Sigmoid colon (tissue), 3 donors: Measurements from ENCODE around the gene CPNE1.

Source experiments
- POLR2A ChIP-seq, 2 donors: fragments of 450-650 bp; IDR thresholded peaks; one replicate each; pipeline ENCODE4 v1.6.1; 2016; ENCODE audit warnings: antibody characterized with exemption in 2 of 2, mild to moderate bottlenecking in 2 of 2, moderate library complexity in 2 of 2
- TF ChIP-seq, protein P1 (sequence below), 4 experiments: fragments of 450-650 bp in 3 of 4; fragments of 200-600 bp in 1 of 4; IDR thresholded peaks; one replicate each; pipeline ENCODE4 v1.5.1; 2016 to 2019; ENCODE audit warnings: antibody characterized with exemption in 4 of 4, mild to moderate bottlenecking in 3 of 4, moderate library complexity in 2 of 4

DNA sequence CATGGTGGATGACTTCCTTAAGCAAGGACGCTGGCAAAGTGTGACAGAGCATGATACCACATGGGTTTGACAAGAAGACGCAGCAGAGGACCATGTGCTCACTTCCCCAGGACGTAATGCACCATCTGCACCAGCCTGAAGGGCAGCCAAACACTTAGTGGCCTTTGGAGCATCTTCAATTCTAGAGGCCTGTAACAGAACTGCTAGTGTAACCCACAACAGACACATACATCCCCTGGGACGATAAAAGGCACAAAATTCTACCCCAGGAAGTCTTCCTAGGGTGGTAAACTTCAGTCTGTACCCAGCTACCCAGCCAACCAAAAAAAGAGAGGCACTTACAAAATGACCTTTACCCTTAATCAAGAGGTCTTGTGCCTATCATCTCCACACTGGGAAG is 9.2 kb upstream of the CPNE1 start:
- TF ChIP-seq, protein P1, sequence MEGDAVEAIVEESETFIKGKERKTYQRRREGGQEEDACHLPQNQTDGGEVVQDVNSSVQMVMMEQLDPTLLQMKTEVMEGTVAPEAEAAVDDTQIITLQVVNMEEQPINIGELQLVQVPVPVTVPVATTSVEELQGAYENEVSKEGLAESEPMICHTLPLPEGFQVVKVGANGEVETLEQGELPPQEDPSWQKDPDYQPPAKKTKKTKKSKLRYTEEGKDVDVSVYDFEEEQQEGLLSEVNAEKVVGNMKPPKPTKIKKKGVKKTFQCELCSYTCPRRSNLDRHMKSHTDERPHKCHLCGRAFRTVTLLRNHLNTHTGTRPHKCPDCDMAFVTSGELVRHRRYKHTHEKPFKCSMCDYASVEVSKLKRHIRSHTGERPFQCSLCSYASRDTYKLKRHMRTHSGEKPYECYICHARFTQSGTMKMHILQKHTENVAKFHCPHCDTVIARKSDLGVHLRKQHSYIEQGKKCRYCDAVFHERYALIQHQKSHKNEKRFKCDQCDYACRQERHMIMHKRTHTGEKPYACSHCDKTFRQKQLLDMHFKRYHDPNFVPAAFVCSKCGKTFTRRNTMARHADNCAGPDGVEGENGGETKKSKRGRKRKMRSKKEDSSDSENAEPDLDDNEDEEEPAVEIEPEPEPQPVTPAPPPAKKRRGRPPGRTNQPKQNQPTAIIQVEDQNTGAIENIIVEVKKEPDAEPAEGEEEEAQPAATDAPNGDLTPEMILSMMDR (IDR thresholded peaks at IDR 0.05) = no peak
- no peak for TF ChIP-seq POLR2A (IDR thresholded peaks at IDR 0.05)
